Thyroid gland (tissue), 4 donors: ENCODE results near the gene KRTAP3-1. TPM values are rescaled to one million over a fixed set of nuclear protein-coding genes. Genes with fewer than 3 reads are reported as not detected.
"Not testable (repeated sequence)": the region's sequence is repeated elsewhere in the genome, so short reads cannot be mapped to it uniquely, and the experiment has no call there.

Experiments used
- DNase-seq, 2 donors: peaks; one replicate each; pipeline ENCODE4 v3.0.0-alpha.2; 2019
- H3K27ac ChIP-seq, 3 donors: fragments of 200-600 bp; sonication (generic); 1 replicate in 2 of 3; 2 replicates in 1 of 3; pipeline ENCODE4 v1.5.1; 2016 to 2019; ENCODE audit warnings: mild to moderate bottlenecking in 1 of 3, moderate library complexity in 1 of 3
- H3K27me3 ChIP-seq: fragments of 200-600 bp; sonication (generic); one replicate; pipeline ENCODE4 v1.5.1; 2019
- H3K36me3 ChIP-seq, 2 donors: fragments of 200-600 bp; sonication (generic); one replicate each; pipeline ENCODE4 v1.5.1; 2016 to 2019
- H3K4me1 ChIP-seq, 2 donors: fragments of 200-600 bp; sonication (generic); one replicate each; pipeline ENCODE4 v1.5.1; 2017 to 2019
- H3K4me3 ChIP-seq, 3 donors: fragments of 200-600 bp; sonication (generic); replicated peaks in 1 of 3; 1 replicate in 2 of 3; 2 replicates in 1 of 3; pipeline ENCODE4 v1.5.1; 2016; ENCODE audit warnings: mild to moderate bottlenecking in 1 of 3
- H3K9me3 ChIP-seq: fragments of 200-600 bp; sonication (generic); one replicate; pipeline ENCODE4 v1.5.1; 2017
- POLR2A ChIP-seq, 2 donors: fragments of 450-650 bp; IDR thresholded peaks; one replicate each; pipeline ENCODE4 v1.6.1; 2017; ENCODE audit warnings: antibody characterized with exemption in 2 of 2, mild to moderate bottlenecking in 2 of 2, moderate library complexity in 1 of 2
- WGBS, 2 donors: methylation state at CpG; one replicate each; pipeline ENCODE4 v1.1.5; 2017; 5-methylcytosine and 5-hydroxymethylcytosine counted together
- intact Hi-C: fragments of 100-400 bp; cut with DNase I; formaldehyde crosslinking; loops from one replicate; pipeline ENCODE4 v1.15.1; 2023
- total RNA-seq, 4 donors: library from RNA; depleted of rRNA; stranded (reverse); fragments of >200 nt; gene quantifications; one replicate each; pipeline ENCODE4 v1.2.3, GENCODE V29; 2016
- TF ChIP-seq, protein P1 (sequence below), 6 experiments: fragments of 200-600 bp in 3 of 6; fragments of 450-650 bp in 3 of 6; sonication (generic) in 3 of 6; IDR thresholded peaks; one replicate each; pipeline ENCODE4 v1.5.1; 2016 to 2019; ENCODE audit warnings: antibody characterized with exemption in 6 of 6, mild to moderate bottlenecking in 2 of 6, inconsistent platforms in 1 of 6, moderate library complexity in 1 of 6

KRTAP3-1 gene
- total RNA-seq = not detected

GRCh38 chr17:41008811-41009210, at the start of gene KRTAP3-1:
Gene KRTAP3-1 (minus strand): TSS chr17:41009128. CDS start chr17:41009074, 54 bp downstream.
- Histone ChIP-seq H3K9me3 (no peaks in the 10 kb centered on the region), H3K36me3 (no peaks in the 10 kb centered on the region), H3K4me3 (no peak within 1 kb of the TSS), H3K4me1 (peaks cover 0 to 5% of the 10 kb centered on the region in 2 donors), H3K27me3 (no peaks in the 10 kb centered on the region), H3K27ac (no peak within 1 kb of the TSS)
- TF ChIP-seq, protein P1, sequence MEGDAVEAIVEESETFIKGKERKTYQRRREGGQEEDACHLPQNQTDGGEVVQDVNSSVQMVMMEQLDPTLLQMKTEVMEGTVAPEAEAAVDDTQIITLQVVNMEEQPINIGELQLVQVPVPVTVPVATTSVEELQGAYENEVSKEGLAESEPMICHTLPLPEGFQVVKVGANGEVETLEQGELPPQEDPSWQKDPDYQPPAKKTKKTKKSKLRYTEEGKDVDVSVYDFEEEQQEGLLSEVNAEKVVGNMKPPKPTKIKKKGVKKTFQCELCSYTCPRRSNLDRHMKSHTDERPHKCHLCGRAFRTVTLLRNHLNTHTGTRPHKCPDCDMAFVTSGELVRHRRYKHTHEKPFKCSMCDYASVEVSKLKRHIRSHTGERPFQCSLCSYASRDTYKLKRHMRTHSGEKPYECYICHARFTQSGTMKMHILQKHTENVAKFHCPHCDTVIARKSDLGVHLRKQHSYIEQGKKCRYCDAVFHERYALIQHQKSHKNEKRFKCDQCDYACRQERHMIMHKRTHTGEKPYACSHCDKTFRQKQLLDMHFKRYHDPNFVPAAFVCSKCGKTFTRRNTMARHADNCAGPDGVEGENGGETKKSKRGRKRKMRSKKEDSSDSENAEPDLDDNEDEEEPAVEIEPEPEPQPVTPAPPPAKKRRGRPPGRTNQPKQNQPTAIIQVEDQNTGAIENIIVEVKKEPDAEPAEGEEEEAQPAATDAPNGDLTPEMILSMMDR (IDR thresholded peaks at IDR 0.05) = no peak
- TF ChIP-seq POLR2A (IDR thresholded peaks at IDR 0.05) = no peak
- DNase-seq = no peak
- intact Hi-C loops = no loop called here
- WGBS, 2 donors = 78 to 83% methylated on average over 6 to 8 of the region's 8 CpGs

GRCh38 chr17:41057547-41057946, 48.6 kb upstream of the KRTAP3-1 start:
- intact Hi-C loops = no loop called here
- Histone ChIP-seq H3K4me3 (no peak overlapping the region), H3K27ac (no peak overlapping the region), H3K36me3 (no peaks in the 10 kb centered on the region), H3K9me3 (no peaks in the 10 kb centered on the region), H3K4me1 (no peaks in the 10 kb centered on the region), H3K27me3 (no peaks in the 10 kb centered on the region)
- DNase-seq = no peak
- TF ChIP-seq, protein P1 (IDR thresholded peaks at IDR 0.05) = no peak
- TF ChIP-seq POLR2A (IDR thresholded peaks at IDR 0.05) = no peak
- WGBS, 2 donors = 90 to 92% methylated on average over 1 of the region's 1 CpG

DNA sequence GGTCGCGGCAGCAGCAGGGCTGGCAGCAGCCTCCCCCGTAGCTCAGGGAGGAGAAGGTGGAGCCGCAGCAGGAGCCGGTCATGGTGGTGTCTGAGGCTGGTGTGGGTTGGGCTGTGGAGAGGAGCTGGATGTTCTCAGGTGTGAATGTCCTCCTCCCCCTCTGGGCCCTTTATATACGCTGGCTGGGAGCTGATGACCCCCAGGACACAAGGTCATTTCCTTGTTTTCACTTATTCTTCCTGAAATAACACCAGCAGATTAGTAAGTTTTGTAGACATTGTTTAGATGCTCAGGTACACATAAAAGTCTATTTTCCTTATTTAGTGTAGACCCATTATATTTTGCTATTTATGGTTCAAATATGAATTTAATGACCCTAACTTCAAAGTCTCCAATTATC, 46.2 kb upstream of the KRTAP3-1 start, which contains the start of gene KRTAP2-2:
Gene KRTAP2-2, minus strand, starts transcription at position 101 of the 400 bp plus-strand sequence. Its CDS starts 19 bp downstream, at position 82.
- intact Hi-C loops = not testable (repeated sequence)

GRCh38 chr17:41054556-41054955, 45.6 kb upstream of the KRTAP3-1 start:
- DNase-seq, H3K4me3 ChIP-seq, H3K27ac ChIP-seq, H3K9me3 ChIP-seq, H3K27me3 ChIP-seq, H3K36me3 ChIP-seq, intact Hi-C loops, H3K4me1 ChIP-seq: not testable (repeated sequence)
- 64 to 79% methylated on average over 5 to 6 of the region's 9 CpGs for WGBS, 2 donors

More for the DNA sequence above, 46.2 kb upstream of the KRTAP3-1 start, which contains the start of gene KRTAP2-2:
- not testable (repeated sequence) for H3K36me3 ChIP-seq, H3K9me3 ChIP-seq, DNase-seq, H3K27ac ChIP-seq, H3K27me3 ChIP-seq, H3K4me1 ChIP-seq, H3K4me3 ChIP-seq
- WGBS, 2 donors = 39 to 50% methylated on average over 1 of the region's 6 CpGs

GRCh38 chr17:41054025-41054424, 45.1 kb upstream of the KRTAP3-1 start:
- H3K4me1 ChIP-seq = no peaks in the 10 kb centered on the region
- no peaks in the 10 kb centered on the region for H3K9me3 ChIP-seq
- H3K27ac ChIP-seq = no peak overlapping the region
- DNase-seq = no peak
- WGBS, 2 donors = 85 to 87% methylated on average over 4 of the region's 4 CpGs
- H3K27me3 ChIP-seq = no peaks in the 10 kb centered on the region
- no peak for TF ChIP-seq POLR2A (IDR thresholded peaks at IDR 0.05)
- TF ChIP-seq, protein P1 (IDR thresholded peaks at IDR 0.05) = no peak
- H3K4me3 ChIP-seq = no peak overlapping the region
- intact Hi-C loops = no loop called here
- H3K36me3 ChIP-seq = no peaks in the 10 kb centered on the region

DNA sequence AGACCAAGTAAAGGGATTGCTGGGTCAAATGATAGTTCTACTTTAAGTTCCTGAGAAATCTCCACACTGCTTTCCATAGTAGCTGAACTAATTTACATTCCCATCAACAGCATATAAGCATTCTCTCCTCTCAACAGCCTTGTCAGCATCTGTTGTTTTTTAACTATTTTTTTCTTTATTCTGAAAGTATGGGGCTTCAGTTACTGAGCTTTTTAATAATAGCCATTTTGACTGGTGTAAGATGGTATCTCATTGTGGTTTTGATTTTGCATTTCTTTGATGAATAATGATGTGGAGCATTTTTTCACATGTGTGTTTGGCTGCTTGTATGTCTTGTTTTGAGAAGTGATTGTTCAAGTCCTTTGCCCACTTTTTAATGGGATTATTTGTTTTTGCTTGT, 43.6 kb upstream of the KRTAP3-1 start:
- intact Hi-C loops = no loop called here
- DNase-seq = no peak
- TF ChIP-seq POLR2A (IDR thresholded peaks at IDR 0.05) = no peak
- TF ChIP-seq, protein P1 (IDR thresholded peaks at IDR 0.05) = no peak
- Histone ChIP-seq H3K27me3 (no peaks in the 10 kb centered on the region), H3K9me3 (no peaks in the 10 kb centered on the region), H3K36me3 (no peaks in the 10 kb centered on the region), H3K4me3 (no peak overlapping the region), H3K27ac (no peak overlapping the region), H3K4me1 (no peaks in the 10 kb centered on the region)
